Kidney tubule cell (primary cell): Measurements from ENCODE around the gene RWDD1.

Experiments
- DNase-seq: peaks from one replicate; pipeline ENCODE4 v3.0.0-alpha.2; 2018; ENCODE audit warnings: low spot score

Gene RWDD1

GRCh38 chr6:116605935-116606334 is 34.6 kb downstream of the RWDD1 start:
- DNase-seq: no peak

- no peak for DNase-seq
Measured at GRCh38 chr6:116611056-116611455, 39.8 kb downstream of the RWDD1 start.

- peak; percentile 96 for DNase-seq
Measured at GRCh38 chr6:116615937-116616736, 44.8 kb downstream of the RWDD1 start, which contains the start of gene RSPH4A. TSS of gene RSPH4A (plus strand) at chr6:116616479. CDS start at chr6:116616624, 145 bp downstream.

GRCh38 chr6:116616737-116617053 is 45.4 kb downstream of the RWDD1 start:
- peak; percentile 38 for DNase-seq

GRCh38 chr6:116624036-116624805 is 52.9 kb downstream of the RWDD1 start:
- DNase-seq: peak; percentile 26

- no peak for DNase-seq
Measured at GRCh38 chr6:116625872-116626271, 54.6 kb downstream of the RWDD1 start.

- DNase-seq: no peak
Measured at GRCh38 chr6:116629563-116629981, 58.3 kb downstream of the RWDD1 start.

GRCh38 chr6:116631379-116631990 is 60.2 kb downstream of the RWDD1 start:
- no peak for DNase-seq

- DNase-seq: peak; percentile 2
Measured at GRCh38 chr6:116633685-116634084, 62.4 kb downstream of the RWDD1 start.
